GM21526 (cell line): ENCODE measurements around the gene RAD51B.

Experiments used
- ATAC-seq: cut with Tn5 transposase; IDR thresholded peaks from one replicate; pipeline ENCODE4 v1.9.1; 2021; ENCODE audit warnings: moderate library complexity; ENCODE audit not compliant: unreplicated experiment, low FRiP score

RAD51B gene

GRCh38 chr14:68544081-68544892 is 724.7 kb downstream of the RAD51B start:
- no peak for ATAC-seq

DNA sequence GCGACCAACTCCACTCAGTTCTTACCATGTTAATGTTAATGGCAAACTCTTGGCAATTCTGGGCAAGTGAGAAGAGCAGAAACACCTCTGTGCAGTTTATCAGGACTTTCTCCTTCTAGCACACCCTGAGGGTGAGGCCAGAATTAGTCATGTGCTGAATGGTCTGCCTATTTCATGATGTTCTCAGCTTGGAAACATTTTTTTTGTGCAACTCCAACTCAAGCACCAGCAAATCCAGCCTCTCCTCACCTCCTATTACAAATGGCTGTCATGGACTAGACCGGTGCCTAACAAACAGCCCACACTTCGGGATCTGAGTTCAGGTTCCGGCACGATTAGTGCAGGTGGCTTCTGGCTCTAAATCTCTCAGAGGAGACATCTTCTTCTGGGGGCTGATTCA is 727.3 kb downstream of the RAD51B start:
- no peak for ATAC-seq

GRCh38 chr14:68547305-68548193 is 728.0 kb downstream of the RAD51B start:
- ATAC-seq, result no peak

DNA sequence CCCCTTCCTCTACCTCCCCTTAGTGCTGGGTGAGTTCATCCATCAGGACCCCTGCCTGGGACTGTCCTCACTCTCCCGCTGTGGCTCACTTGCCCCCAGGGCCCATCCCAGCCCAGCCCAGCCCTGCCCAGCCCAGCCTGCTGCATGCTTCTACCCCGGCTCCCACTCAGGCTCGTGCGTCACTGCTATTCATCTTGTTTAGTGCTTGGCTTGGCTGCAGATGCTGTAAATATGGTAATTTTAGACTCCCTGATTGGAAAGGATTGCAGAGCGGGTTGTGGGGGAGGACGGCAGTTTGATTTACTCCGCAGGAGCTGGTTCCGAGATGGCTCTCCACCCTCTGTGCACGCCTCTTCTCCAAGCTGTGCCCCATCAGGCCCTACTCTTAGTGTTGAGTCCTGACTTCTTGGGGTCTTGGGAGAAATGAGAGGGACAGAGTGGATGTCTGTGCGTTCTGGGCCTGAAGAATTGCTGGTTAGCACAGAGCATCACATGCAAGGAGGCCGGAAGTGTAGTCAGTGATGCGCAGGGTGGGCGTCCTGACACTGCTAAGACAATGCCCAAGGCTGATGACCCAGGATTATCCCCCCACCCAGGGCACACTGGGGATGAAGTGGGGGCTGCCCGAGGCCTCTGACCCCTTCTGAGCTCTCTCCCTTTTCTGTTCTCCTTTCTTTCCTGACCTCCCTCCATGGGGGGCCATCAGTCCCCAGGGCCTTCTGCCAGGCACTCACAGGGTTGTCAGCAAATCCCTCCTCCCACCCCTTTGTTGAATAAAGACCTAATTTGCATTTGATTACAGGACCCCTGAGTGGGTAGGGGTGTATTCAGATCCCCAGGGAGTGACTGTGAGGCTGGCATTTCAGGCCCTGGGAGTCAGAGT is 728.9 kb downstream of the RAD51B start:
- no peak for ATAC-seq

- ATAC-seq, result no peak
These were observed 730.7 kb downstream of the RAD51B start for GRCh38 chr14:68550338-68550715.

- ATAC-seq, result no peak
These were observed 731.6 kb downstream of the RAD51B start for GRCh38 chr14:68551045-68551683.

DNA sequence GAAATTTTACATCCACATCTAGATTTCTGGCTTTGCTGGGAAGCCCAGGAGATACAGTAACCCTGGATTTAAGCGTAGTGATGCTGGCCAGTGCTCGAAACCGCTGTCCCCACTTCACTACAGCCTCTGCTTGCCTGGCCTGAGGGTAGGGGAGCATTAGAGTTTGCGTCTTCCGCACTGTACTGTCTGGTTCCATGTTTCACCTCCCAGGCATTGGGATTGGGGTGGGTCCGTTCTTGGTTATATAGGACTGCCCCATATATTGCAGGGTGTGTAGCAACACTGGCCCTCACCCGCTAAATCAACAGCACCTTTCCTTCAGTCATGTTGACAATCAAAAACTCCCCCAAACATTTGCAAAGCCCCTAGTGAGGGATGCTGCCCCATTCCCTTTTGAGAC is 732.5 kb downstream of the RAD51B start:
- ATAC-seq, result no peak

DNA sequence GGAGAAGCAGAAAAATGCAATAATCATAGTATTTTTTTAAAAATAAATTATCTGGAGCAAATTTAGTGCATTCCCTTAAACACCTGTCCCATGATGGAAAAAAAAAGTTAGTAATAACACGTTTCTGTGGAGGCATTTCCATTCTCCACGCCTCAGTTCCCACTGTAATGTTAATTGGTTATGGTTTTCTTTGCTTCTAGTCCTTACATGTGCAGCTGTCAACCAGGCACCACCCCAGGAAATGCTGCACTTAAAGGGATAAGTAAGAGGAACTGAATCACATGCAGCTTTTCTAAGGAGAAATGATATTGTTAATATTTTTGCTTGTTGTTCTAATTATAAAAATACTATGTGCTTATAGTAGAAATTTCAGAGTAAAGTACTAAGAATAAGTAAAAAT is 733.0 kb downstream of the RAD51B start:
- ATAC-seq, result no peak

DNA sequence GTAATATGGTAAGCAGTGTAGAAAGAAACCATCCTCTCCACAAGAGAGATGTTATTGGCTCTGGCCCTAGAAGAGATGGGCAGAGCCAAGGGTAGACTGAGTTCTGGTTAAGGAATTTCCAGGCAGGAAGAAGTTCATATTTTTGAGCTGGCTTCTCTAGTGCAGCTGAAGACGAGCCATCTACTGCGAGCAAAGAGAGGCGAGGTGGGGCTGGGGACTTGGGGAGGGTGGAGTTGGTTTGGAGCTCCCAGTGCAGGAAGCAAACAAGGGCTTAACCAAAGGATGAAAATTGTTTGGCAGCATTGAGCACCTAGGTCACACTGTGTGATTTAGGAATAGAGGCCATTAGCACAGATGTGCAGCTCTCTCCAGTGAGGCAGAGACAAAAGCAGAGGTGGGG is 733.7 kb downstream of the RAD51B start:
- no peak for ATAC-seq

DNA sequence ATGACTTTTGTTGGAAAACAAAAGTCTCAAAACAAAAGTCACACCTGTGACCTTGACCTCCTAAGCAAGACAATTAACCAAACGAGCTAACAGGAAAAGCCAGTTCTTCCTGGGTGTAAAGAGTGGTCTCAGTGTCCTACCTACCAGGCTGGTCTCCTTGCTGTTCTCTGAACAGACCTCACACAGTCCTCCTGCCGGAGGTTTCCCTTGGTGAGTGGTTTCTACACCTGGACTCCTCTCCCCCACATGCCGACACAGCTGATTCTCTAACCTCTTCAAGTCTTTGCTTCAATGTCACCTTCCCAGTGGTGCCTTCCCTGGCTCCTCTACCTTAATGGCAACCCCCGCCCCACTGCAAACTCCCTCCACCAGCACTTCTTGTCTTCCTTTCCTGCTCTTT is 734.7 kb downstream of the RAD51B start:
- ATAC-seq, result no peak

GRCh38 chr14:68556253-68556652 is 736.7 kb downstream of the RAD51B start:
- no peak for ATAC-seq

- no peak for ATAC-seq
These were observed 738.1 kb downstream of the RAD51B start for GRCh38 chr14:68557648-68558047.

DNA sequence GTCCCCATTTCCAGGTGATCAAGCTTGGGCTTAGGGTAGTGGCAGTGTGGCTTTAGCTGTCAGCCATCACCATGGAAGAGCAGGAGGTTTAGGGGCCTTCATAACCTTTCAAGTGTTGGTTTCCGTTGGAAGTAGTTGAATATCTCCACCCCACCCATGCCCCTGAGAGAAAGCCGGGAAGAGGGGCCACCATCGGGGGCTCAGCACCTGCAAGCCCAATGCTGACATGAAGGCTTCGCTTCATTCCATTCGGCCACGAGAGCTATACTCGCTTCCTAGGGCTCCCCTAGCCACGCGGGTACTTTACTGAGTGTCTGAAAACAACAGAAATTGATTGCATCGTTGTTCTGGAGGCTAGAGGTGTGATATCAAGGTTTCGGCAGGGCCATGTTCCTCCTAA is 738.5 kb downstream of the RAD51B start:
- no peak for ATAC-seq

GRCh38 chr14:68559949-68560348 is 740.4 kb downstream of the RAD51B start:
- no peak for ATAC-seq

DNA sequence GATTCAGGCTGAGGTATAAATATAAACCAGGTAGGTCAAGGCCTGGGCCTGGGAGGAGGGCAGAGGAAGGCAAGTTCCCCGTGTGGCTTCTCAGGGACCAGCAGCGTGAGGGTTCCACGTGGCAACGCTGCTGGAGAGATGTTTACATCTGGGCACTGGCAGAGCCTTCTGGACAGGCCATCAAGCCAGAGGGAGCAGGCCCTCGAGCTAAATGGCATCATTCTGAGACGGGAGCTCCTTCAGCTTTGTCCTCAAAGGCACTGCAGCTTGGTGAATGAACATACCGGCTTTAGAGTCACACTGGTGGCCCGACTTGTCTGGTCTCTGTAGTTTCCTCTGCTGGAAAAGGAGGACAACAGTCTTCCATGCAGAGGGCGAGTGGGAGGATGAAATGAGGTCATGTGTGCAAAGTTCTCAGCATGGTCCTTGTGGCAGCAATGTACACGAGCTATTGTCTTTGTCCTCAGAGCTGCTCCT is 742.0 kb downstream of the RAD51B start:
- no peak for ATAC-seq

GRCh38 chr14:68562911-68563250 is 743.3 kb downstream of the RAD51B start:
- ATAC-seq, result no peak

DNA sequence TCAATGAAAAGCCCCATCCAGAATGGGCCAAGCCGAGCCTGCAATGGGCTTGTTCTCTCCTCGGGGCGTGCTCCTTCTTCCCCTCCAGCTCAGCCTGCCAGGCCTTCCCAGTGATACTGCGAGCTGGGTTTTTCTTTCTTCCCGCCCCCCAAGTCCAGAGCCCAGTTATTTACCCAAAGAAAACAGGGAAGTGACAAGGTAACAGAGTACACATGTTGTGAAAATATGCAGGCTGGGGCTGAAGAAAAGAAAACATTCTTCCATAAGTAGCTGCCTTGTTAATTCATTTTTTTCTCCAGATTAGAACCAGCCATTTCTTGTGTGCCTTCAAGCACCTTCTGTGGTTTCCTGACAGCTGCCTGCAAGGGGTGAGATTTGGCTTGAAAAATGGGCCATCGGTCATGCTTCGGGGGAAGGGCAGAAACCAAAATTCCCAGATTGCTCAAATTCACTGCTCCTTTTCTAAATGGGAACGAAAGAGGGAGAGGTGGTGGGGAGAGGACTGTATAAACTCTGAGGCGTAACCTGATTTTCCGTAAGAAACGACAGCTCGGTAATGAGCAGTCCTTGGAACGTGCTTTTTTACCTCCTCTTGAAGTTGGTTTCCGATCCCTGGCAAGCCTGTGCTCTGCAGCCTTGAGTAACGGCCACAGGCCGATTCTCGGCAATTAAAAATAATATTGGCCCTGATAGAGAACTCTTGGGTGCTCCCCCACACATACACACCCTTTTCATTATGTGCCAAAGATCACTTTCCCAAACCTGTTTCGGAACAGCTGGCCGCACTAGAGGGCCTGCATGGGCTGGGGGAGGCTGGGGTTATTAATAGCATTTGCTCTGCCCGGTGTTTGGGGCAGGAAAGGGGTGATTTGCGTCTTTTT is 743.9 kb downstream of the RAD51B start:
- no peak for ATAC-seq

- ATAC-seq, result no peak
These were observed 744.7 kb downstream of the RAD51B start for GRCh38 chr14:68564191-68564825.
